Transverse colon (tissue), 3 donors: ENCODE data around the gene DIS3L.

Experiments used
- CTCF ChIP-seq, 5 experiments: fragments of 200-600 bp in 3 of 5; fragments of 450-650 bp in 2 of 5; sonication (generic) in 3 of 5; IDR thresholded peaks; 1 replicate in 2 of 5; 2 replicates in 3 of 5; pipeline ENCODE4 v1.5.1; 2016 to 2017; ENCODE audit warnings: antibody characterized with exemption in 5 of 5, inconsistent platforms in 3 of 5, mild to moderate bottlenecking in 2 of 5, moderate library complexity in 1 of 5
- POLR2A ChIP-seq: fragments of 450-650 bp; IDR thresholded peaks from one replicate; pipeline ENCODE4 v1.6.1; 2016; ENCODE audit warnings: antibody characterized with exemption, mild to moderate bottlenecking, moderate library complexity

DNA sequence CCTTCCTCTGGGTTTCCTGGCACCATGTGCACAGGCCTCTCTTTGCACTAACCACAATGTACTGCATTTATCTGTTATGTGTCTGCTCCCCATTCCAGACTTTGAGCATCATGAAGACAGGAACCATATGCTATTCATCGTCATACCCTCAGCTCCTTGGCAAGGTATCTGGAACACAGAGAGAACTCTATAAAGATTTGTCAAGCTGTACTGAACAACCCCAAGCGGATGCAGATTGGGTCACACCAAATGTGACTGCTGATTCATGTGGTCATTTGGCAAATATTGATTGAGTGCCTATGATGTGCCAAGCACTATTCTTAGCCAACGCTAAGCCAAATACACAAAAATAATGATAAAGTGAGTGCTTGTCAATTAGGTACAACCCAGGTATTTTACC lies 32.3 kb upstream of the DIS3L start:
- TF ChIP-seq CTCF (IDR thresholded peaks at IDR 0.05) (no peak), POLR2A (no peak)
